Osteoblast (primary cell): ENCODE measurements around the gene TNIP3. TPM values are rescaled to one million over a fixed set of nuclear protein-coding genes. Genes with fewer than 3 reads are reported as not detected.
"Not testable (repeated sequence)": the region's sequence is repeated elsewhere in the genome, so short reads cannot be mapped to it uniquely, and the experiment has no call there.

Experiments used
- DNase-seq: peaks from one replicate; pipeline ENCODE4 v3.0.0; 2011; ENCODE audit warnings: low spot score, mixed read lengths; ENCODE audit not compliant: insufficient read length; ENCODE audit errors: missing footprints
- H2AFZ ChIP-seq: 2 replicates; pipeline ENCODE4 v1.6.0; 2011; ENCODE audit warnings: mild to moderate bottlenecking, low read length
- H3K27ac ChIP-seq: 2 replicates; pipeline ENCODE4 v1.5.1; 2011; ENCODE audit warnings: mild to moderate bottlenecking, low read depth, low read length, moderate library complexity
- H3K27me3 ChIP-seq: 2 replicates; pipeline ENCODE4 v1.6.0; 2012; ENCODE audit warnings: mild to moderate bottlenecking, control low read depth, inconsistent platforms, low read length, moderate library complexity; ENCODE audit not compliant: insufficient read depth
- H3K36me3 ChIP-seq: 2 replicates; pipeline ENCODE4 v1.5.1; 2011; ENCODE audit warnings: mild to moderate bottlenecking, low read length, control low read depth, moderate library complexity; ENCODE audit not compliant: insufficient read depth
- H3K4me1 ChIP-seq: 2 replicates; pipeline ENCODE4 v1.5.1; 2011; ENCODE audit warnings: mild to moderate bottlenecking, low read length, control low read depth, moderate library complexity; ENCODE audit not compliant: insufficient read depth
- H3K4me2 ChIP-seq: 2 replicates; pipeline ENCODE4 v1.6.0; 2011; ENCODE audit warnings: mild to moderate bottlenecking, low read length; ENCODE audit not compliant: insufficient read depth
- H3K4me3 ChIP-seq: fragments of 200-600 bp; sonication (generic); 3 replicates; pipeline ENCODE4 v1.5.1; 2012; ENCODE audit warnings: mild to moderate bottlenecking, low read length, inconsistent platforms; ENCODE audit not compliant: insufficient read depth
- H3K79me2 ChIP-seq: 2 replicates; pipeline ENCODE4 v1.6.0; 2012; ENCODE audit warnings: mild to moderate bottlenecking, low read length, control low read depth, inconsistent platforms; ENCODE audit not compliant: insufficient read depth
- H3K9me3 ChIP-seq: 2 replicates; pipeline ENCODE4 v1.5.1; 2011; ENCODE audit warnings: low read depth, low read length, control low read depth
- H4K20me1 ChIP-seq: 2 replicates; pipeline ENCODE4 v1.6.0; 2012; ENCODE audit warnings: mild to moderate bottlenecking, low read length, control low read depth; ENCODE audit not compliant: insufficient read depth
- total RNA-seq: library from RNA; depleted of rRNA; stranded (reverse); fragments of >200 nt; gene quantifications from 2 replicates; pipeline ENCODE4 v1.2.3, GENCODE V29; 2012
- TF ChIP-seq, protein P1 (sequence below): IDR thresholded peaks from 2 replicates; pipeline ENCODE4 v1.5.1; 2011; ENCODE audit warnings: mild to moderate bottlenecking, low read depth, low read length, moderate library complexity; ENCODE audit errors: extremely low read depth

Gene TNIP3
- total RNA-seq, 1 donor = 0.72 TPM

DNA sequence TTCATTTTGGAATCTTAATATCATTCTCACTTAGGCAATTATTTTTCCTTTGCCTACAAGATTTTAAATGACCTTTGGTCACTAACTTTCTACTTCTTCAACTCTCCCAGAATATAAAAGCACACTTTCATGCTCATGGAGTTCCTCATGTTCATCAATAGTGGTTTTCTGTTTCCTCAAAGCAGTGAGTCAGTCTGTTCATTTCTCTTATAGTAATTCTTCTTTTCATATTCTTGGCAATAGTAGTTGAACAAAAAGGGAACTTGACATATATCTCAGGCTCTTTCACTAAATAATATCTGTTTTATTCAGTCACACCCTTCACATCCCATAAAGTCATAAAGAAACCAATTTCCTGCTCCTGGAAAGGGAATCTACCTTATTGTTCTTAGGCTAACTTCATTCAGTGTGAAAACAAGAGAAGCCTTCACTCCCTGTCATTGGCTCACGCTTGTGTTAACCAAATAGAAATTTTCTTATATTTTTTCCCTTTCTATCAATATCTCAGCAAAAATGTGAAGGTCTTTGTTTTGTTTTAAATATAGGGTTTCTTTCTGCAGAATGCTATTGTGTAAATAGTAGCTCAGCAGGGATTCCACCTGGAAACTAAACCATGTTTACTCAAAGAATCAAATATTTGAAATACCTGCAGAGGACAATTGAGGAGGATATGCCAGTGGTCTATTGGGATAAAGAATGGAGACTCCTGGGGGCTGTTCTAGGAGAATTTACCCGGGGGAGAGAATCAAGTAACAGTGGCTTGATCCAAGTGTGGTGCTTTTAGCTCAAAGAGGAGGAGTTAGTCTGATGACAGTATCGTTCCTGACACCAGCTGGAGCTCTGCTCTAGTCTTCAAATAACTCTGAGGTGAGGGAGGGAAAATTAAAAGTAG is 13.4 kb upstream of the TNIP3 start:
- TF ChIP-seq, protein P1, sequence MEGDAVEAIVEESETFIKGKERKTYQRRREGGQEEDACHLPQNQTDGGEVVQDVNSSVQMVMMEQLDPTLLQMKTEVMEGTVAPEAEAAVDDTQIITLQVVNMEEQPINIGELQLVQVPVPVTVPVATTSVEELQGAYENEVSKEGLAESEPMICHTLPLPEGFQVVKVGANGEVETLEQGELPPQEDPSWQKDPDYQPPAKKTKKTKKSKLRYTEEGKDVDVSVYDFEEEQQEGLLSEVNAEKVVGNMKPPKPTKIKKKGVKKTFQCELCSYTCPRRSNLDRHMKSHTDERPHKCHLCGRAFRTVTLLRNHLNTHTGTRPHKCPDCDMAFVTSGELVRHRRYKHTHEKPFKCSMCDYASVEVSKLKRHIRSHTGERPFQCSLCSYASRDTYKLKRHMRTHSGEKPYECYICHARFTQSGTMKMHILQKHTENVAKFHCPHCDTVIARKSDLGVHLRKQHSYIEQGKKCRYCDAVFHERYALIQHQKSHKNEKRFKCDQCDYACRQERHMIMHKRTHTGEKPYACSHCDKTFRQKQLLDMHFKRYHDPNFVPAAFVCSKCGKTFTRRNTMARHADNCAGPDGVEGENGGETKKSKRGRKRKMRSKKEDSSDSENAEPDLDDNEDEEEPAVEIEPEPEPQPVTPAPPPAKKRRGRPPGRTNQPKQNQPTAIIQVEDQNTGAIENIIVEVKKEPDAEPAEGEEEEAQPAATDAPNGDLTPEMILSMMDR = no peak
- H3K36me3 ChIP-seq = no peaks in the 10 kb centered on the region
- H3K27ac ChIP-seq = no peak overlapping the region
- H3K4me1 ChIP-seq = peaks cover 6% of the 10 kb centered on the region
- H3K79me2 ChIP-seq = no peaks in the 10 kb centered on the region
- no peaks in the 10 kb centered on the region for H3K9me3 ChIP-seq
- H3K4me2 ChIP-seq = no peak overlapping the region
- H3K27me3 ChIP-seq = no peaks in the 10 kb centered on the region
- no peak overlapping the region for H2AFZ ChIP-seq
- no peaks in the 10 kb centered on the region for H4K20me1 ChIP-seq
- H3K4me3 ChIP-seq = no peak overlapping the region
- no peak for DNase-seq

DNA sequence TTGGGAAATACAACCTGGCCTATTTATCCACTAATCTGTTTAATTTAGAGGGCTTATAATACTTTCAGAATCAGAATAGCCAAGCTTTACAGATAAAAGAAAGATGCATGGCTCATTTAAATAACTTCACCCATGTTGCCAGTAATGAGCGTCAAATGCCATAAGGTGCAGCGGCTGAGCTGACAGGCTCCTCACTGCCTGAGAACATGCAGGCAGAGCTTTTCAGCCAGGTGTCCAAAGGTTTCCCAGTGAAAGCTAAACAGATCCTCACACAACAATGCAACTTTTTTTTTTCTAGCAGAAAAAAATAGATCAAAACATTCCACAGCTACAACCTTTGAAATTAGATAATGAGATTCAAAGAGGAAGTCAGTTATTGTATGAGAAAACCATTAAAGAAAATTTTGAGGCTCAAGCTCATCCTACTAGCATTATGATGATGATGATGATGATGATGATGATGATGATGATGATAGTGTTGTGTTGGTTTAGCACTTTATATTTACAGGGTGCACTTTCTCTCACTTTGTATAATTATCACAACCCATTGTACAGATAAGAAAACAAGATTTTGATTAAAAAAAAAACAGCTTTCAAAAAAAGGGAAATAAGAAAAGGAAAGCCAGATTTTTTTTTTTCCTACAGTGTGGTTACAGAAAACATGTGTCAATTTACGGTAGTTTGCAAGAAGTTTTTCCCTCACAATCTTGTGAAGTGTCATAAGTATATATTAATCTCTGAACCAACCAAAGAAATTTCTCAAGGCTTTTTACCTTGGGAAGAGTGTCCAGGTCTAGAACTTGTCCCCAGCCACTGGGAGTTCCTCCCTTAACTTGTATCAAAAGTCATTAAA is 12.2 kb upstream of the TNIP3 start:
- no peaks in the 10 kb centered on the region for H3K79me2 ChIP-seq
- no peaks in the 10 kb centered on the region for H3K4me1 ChIP-seq
- H4K20me1 ChIP-seq = no peaks in the 10 kb centered on the region
- DNase-seq = no peak
- H2AFZ ChIP-seq = no peak overlapping the region
- H3K27me3 ChIP-seq = no peaks in the 10 kb centered on the region
- no peaks in the 10 kb centered on the region for H3K9me3 ChIP-seq
- H3K4me2 ChIP-seq = no peak overlapping the region
- no peaks in the 10 kb centered on the region for H3K36me3 ChIP-seq
- no peak overlapping the region for H3K27ac ChIP-seq
- TF ChIP-seq, protein P1 = no peak
- H3K4me3 ChIP-seq = no peak overlapping the region

DNA sequence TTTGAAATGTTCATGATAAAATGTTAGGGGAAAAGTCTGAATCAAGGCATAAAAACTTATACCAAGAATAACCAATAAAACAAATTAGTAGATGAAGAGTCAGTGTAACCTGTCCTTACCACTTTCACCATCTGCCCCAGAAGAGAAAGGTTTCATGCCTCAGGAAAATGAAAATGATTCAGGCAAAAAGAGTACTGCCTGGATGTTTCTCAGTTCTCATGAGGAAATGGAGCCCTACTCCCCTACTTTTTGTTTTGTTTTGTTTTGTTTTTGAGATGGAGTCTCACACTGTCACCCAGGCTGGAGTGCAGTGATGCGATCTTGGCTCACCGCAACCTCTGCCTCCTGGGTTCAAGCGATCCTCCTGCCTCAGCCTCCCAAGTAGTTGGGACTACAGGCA is 7.4 kb upstream of the TNIP3 start:
- not testable (repeated sequence) for H3K4me2 ChIP-seq, H3K4me1 ChIP-seq, H4K20me1 ChIP-seq, DNase-seq, H2AFZ ChIP-seq, H3K79me2 ChIP-seq, H3K27me3 ChIP-seq, H3K4me3 ChIP-seq, H3K27ac ChIP-seq, H3K36me3 ChIP-seq, H3K9me3 ChIP-seq

DNA sequence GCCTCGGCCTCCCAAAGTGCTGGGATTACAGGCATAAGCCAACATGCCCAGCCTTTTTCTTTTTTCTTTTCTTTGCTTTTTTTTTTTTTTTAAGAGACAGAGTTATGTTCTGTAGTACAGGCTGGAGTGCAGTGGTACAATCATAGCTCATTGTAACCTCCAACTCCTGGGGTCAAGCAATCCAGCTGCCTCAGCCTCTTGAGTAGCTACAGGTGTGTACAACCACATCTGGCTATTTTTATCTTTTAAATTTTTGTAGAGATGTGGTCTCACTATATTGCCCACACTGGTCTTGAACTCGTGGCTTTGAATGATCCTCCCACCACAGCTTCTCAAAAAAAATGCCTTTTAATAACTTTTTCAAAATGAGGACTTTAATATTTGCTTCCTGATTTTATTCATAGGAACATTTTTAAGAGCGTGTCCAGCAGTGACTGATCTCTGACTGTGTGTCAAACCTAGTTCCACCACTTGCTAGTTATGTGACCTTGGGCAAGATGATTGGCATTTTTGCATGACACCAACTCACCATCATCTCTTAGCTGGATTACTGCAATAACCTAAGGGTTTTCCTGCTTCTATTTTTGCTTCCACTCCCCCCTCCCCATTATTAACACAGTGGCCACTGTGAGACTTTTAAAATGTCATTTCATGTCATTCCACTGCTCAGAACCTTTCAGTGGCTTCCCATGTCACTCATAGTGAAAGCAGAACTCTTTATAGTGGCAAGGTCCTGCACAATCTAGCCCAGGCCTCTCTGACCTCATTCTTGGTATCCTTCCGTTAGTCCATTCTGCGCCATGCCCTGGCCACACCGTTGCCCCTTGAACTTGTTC is 4.5 kb upstream of the TNIP3 start:
- TF ChIP-seq, protein P1 = no peak
- Histone ChIP-seq H3K4me2 (no peak overlapping the region), H3K4me3 (no peak overlapping the region), H3K27ac (no peak overlapping the region), H2AFZ (no peak overlapping the region), H3K4me1 (no peaks in the 10 kb centered on the region), H3K79me2 (no peaks in the 10 kb centered on the region), H3K9me3 (no peaks in the 10 kb centered on the region), H3K27me3 (no peaks in the 10 kb centered on the region), H3K36me3 (no peaks in the 10 kb centered on the region), H4K20me1 (no peaks in the 10 kb centered on the region)
- no peak for DNase-seq
